GM10266 (cell line): Measurements from ENCODE around the gene FBXL15.

Source experiments
- DNase-seq: peaks from one replicate; pipeline ENCODE4 v3.0.0; 2012; ENCODE audit errors: extremely low spot score
- TF ChIP-seq, protein P1 (sequence below): IDR thresholded peaks from 2 replicates; pipeline ENCODE4 v1.5.1; 2012; ENCODE audit warnings: mild to moderate bottlenecking, low read depth; ENCODE audit not compliant: control insufficient read depth, insufficient read depth; ENCODE audit errors: missing control alignments

The FBXL15 gene

DNA sequence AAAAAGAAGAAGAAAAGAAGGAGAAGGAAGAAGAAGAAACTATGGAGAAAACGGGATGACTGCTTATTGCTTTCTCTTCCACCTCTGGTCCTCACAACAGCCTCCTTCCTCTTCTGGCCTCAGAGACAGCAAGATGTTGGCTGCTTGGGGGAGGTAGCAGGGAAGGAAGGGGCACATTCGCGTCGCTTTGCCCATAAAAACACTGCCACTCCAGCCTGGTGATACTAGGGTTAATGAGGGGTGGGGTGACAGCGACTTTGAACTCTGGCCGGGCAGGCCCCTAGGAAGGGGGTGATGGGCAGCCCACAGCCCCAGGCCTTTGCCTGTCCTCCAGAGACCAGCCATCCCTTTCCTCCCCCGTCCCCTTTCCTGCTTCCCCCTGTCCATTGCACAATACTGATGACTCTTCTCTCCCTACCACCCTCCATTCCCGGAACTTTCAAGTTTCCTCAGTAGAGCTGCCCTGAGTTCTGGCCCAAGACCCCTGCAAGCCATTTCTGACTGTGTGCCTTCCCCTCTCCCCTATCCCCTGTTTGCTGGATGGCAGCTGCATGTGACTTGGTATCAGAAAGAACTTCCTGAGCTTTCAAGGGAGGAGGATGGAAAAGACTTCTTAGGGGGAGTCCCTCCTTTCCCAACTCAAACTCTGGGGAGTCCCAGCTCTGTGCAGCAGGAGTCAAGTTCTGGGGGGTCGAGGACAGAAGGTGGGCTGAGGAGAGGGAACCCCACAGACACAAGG is 13.9 kb downstream of the FBXL15 start:
- no peak for DNase-seq

DNA sequence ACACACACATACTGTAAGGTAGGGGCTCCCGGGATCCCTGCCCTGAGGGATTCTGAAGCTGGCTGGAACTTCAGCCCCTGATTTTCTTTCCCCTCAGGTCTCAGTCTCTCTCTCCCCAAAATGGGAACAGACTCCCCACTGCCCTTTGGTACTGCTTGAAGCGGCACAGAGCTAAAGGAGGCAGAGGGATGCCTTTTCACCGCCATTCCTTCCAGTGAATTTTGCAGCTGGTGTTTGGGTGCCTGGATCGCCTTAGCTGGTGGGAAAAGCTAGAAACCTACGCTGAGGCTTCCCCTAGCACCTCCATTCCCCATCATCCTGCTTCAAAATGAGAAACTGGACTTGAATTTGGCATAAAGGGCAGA is 14.5 kb downstream of the FBXL15 start:
- TF ChIP-seq, protein P1, sequence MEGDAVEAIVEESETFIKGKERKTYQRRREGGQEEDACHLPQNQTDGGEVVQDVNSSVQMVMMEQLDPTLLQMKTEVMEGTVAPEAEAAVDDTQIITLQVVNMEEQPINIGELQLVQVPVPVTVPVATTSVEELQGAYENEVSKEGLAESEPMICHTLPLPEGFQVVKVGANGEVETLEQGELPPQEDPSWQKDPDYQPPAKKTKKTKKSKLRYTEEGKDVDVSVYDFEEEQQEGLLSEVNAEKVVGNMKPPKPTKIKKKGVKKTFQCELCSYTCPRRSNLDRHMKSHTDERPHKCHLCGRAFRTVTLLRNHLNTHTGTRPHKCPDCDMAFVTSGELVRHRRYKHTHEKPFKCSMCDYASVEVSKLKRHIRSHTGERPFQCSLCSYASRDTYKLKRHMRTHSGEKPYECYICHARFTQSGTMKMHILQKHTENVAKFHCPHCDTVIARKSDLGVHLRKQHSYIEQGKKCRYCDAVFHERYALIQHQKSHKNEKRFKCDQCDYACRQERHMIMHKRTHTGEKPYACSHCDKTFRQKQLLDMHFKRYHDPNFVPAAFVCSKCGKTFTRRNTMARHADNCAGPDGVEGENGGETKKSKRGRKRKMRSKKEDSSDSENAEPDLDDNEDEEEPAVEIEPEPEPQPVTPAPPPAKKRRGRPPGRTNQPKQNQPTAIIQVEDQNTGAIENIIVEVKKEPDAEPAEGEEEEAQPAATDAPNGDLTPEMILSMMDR = no peak

More for the DNA sequence above, 13.9 kb downstream of the FBXL15 start:
- TF ChIP-seq, protein P1 = no peak

DNA sequence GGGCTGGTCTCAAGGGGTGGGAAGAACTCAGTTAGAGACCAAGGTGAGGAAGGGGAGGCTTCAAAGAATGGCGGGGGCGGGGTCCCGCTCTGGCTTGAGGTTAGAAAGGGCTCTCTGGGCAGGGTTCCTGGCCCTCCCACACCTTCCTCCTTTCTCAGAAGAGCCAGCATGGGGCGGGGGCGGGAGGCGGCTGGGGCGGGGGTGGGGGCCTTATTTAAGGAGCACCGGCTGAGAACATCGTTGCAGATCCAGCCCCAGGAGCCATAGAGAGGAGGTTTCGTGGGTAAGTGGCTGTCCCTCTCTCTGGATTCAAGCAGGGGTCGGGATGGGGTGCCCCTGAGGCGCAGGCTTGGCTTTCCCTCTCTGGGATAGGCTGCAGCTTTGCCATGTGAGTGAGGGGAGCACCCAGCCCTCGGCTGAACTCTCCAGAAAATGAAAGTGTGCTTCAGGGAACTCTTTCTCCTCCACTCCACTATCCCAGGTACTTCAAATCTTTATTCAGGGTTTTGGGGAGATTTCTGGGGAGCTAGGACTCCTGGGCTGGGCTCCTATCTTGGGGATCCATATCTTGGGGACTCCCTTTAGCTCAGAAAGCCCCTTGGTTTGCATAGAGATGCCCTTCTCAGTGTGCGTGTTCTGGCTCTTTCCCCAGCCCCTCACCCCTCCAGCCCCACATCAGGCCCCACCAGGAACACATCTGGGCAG is 15.0 kb downstream of the FBXL15 start:
- TF ChIP-seq, protein P1 = no peak
- DNase-seq = peak; percentile 52

More for the DNA sequence above, 14.5 kb downstream of the FBXL15 start:
- DNase-seq = no peak

DNA sequence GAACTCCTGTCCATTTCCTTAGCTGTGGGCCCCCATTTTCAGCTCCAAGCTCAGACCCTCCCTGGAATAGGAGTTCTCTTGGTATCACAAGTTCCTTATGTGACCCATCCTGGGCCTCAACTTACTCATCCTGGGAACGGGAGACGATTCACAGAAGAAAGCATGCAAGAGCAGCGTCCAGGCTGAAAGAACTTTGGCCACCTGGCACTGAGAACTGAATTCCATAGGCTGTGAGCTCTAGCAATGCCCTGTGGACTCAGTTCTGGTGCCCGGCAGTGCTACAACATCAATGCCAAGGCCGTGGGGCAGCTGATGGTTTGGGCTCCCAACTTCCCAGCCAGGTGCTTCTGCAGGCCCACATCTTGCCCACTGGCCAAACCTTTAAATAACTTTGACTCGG is 15.7 kb downstream of the FBXL15 start:
- TF ChIP-seq, protein P1 = no peak
- no peak for DNase-seq

DNA sequence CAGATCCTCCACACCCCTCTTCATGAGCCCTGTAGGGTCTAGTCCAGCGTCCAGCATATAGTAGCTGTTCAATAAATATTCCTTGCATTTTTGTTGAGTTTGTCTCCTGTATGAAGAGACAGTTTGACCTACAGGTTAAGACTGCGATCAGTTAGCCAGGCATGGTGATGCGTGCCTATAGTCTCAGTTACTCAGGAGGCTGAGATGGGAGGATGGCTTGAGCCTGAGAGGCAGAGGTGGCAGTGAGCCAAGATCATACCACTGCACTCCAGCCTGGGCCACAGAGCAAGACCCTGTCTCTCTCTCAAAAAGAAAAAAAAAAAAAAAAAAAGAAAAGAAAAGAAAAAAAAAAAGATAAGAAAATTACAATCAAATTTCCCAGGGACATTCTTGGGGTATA is 16.9 kb downstream of the FBXL15 start:
- no peak for DNase-seq
- TF ChIP-seq, protein P1 = no peak

DNA sequence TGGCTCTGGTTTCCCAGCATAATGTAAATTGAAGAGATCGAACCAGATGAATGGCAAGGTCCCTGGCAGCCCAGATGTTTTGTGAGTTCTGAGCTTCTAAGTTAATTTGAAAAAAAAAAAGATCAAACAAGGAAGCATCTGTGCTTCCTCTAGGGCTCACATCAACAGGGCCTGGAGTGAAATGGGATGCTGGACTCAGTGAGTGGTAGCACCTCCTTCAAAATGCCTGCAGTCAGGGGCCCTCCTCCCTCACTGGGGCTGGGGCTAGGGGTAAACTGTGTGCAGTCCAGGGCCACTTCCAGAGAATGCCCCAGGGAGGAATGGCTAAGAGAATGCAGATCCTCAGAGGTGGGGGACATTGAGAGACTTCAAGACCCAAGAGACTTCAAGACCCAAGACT is 17.7 kb downstream of the FBXL15 start:
- TF ChIP-seq, protein P1 = no peak

DNA sequence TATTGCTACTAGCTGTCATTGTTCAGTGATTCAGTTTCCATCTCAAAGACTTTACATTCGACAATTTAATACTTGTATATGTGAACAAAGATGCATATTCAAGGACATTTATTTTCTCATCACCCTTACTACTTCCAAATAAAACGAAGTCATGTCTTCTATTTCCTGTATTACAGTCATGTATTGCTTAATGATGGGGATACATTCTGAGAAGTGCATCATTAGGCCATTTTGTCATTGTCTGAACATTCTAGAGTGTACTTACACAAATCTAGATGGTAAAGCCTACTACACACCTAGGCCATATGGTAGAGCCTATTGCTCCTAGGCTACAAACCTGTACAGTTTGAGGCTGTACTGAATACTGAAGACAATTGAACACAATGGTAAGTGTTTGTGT is 24.2 kb downstream of the FBXL15 start:
- DNase-seq = no peak
- TF ChIP-seq, protein P1 = no peak

More for the DNA sequence above, 17.7 kb downstream of the FBXL15 start:
- DNase-seq = no peak
